MM.1S (cell line): ENCODE results near the gene PDZD8.

Experiments used
- DNase-seq: peaks from one replicate; pipeline ENCODE4 v3.0.0-alpha.2; 2015
- H2AFZ ChIP-seq: fragments of 300-600 bp; sonication (generic); 2 replicates; pipeline ENCODE4 v1.6.0; 2016; ENCODE audit warnings: antibody characterized with exemption, low read length
- H3F3A ChIP-seq: fragments of 300-600 bp; sonication (generic); 2 replicates; pipeline ENCODE4 v1.6.1; 2016; ENCODE audit warnings: mild to moderate bottlenecking, antibody characterized with exemption, low read length, moderate library complexity, mixed read lengths; ENCODE audit not compliant: insufficient read depth
- H3K27ac ChIP-seq: fragments of 300-600 bp; sonication (generic); 2 replicates; pipeline ENCODE4 v1.5.1; 2016; ENCODE audit warnings: mild to moderate bottlenecking, low read length
- H3K27me3 ChIP-seq: fragments of 300-600 bp; sonication (generic); replicated peaks from 2 replicates; pipeline ENCODE4 v1.6.0; 2016; ENCODE audit warnings: low read length; ENCODE audit not compliant: insufficient read depth
- H3K36me3 ChIP-seq: fragments of 300-600 bp; sonication (generic); replicated peaks from 2 replicates; pipeline ENCODE4 v1.6.1; 2016; ENCODE audit warnings: mild to moderate bottlenecking, low read length, mixed read lengths; ENCODE audit not compliant: insufficient read depth
- H3K4me1 ChIP-seq: fragments of 300-600 bp; sonication (generic); 2 replicates; pipeline ENCODE4 v1.6.1; 2016; ENCODE audit warnings: low read length, mixed read lengths
- H3K4me2 ChIP-seq: fragments of 300-600 bp; sonication (generic); 2 replicates; pipeline ENCODE4 v1.6.0; 2016; ENCODE audit warnings: low read depth, low read length
- H3K4me3 ChIP-seq: fragments of 300-600 bp; sonication (generic); 2 replicates; pipeline ENCODE4 v1.5.1; 2016; ENCODE audit warnings: low read length, mixed read lengths
- H3K79me2 ChIP-seq: fragments of 300-600 bp; sonication (generic); 2 replicates; pipeline ENCODE4 v1.6.1; 2016; ENCODE audit warnings: mixed run types, low read length, mixed read lengths
- H3K9ac ChIP-seq: fragments of 300-600 bp; sonication (generic); 2 replicates; pipeline ENCODE4 v1.6.1; 2016; ENCODE audit warnings: low read length, mixed read lengths
- H3K9me2 ChIP-seq: fragments of 300-600 bp; sonication (generic); replicated peaks from 2 replicates; pipeline ENCODE4 v1.6.1; 2016; ENCODE audit warnings: mild to moderate bottlenecking, low read length, mixed read lengths; ENCODE audit not compliant: insufficient read depth
- H3K9me3 ChIP-seq: fragments of 300-600 bp; sonication (generic); replicated peaks from 2 replicates; pipeline ENCODE4 v1.6.1; 2016; ENCODE audit warnings: mild to moderate bottlenecking, low read length, mixed read lengths; ENCODE audit not compliant: insufficient read depth
- H4K20me1 ChIP-seq: fragments of 300-600 bp; sonication (generic); 2 replicates; pipeline ENCODE4 v1.6.1; 2016; ENCODE audit warnings: mild to moderate bottlenecking, low read length, moderate library complexity, mixed read lengths; ENCODE audit not compliant: insufficient read depth
- EZH2 ChIP-seq: fragments of 300-600 bp; sonication (generic); optimal IDR thresholded peaks from 2 replicates; pipeline ENCODE3; 2017; ENCODE audit warnings: low read depth, mild to moderate bottlenecking, antibody characterized with exemption, low read length, mixed read lengths
- EZH2phosphoT487 ChIP-seq: fragments of 300-600 bp; sonication (generic); IDR thresholded peaks from 2 replicates; pipeline ENCODE4 v1.6.1; 2018; ENCODE audit warnings: antibody characterized with exemption, low read length
- TF ChIP-seq, protein P1 (sequence below): fragments of 300-600 bp; sonication (generic); IDR thresholded peaks from 2 replicates; pipeline ENCODE4 v1.5.1; 2016; ENCODE audit warnings: antibody characterized with exemption, low read length, mixed read lengths

PDZD8 gene

DNA sequence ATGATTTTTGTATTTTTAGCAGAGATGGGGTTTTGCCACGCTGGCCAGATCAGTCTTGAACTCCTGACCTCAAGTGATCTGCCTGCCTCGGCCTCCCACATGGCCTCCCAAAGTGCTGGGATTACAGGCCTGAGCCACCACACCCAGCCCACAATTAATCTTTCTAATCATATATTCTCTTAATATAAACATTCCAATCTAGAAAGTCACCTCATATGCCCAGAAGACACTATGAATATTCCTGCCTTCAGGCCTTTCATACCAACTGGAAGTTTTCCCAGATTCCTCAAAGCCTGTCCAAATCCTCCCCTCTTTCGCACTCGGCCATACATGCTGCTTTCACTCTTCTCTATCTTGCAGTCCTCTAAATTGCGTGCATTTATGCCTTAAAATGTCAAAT lies 32.6 kb downstream of the PDZD8 start:
- H3K4me2 ChIP-seq = peak overlapping the region; percentile 7; the same call in 1 of the 2 replicates

DNA sequence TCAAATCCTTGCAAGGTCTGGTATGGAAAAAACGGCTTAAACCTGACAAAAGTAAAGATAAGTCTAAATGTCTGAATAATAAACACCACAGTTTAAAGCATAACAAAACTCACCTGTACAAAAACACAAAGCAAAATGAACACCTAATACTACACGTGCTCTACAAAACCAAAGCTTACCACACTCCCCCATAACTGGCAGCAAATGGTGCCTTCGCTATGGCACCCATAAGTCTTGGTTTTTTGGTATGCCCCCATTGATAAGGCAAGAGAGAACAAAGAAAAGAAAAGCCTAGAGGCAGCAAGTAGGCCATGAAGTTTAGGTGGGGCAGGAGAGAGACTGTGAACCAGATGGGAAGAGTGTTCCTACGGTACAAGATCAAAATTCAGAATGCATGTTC lies 34.2 kb downstream of the PDZD8 start:
- Histone ChIP-seq H3K9ac (no peak overlapping the region), H4K20me1 (no peaks in the 10 kb centered on the region), H3K4me1 (no peaks in the 10 kb centered on the region), H3K9me3 (no peaks in the 10 kb centered on the region), H3K4me2 (no peak overlapping the region), H3F3A (no peaks in the 10 kb centered on the region), H3K4me3 (no peak overlapping the region), H2AFZ (no peak overlapping the region), H3K27ac (no peak overlapping the region), H3K9me2 (no peaks in the 10 kb centered on the region), H3K36me3 (no peaks in the 10 kb centered on the region), H3K79me2 (peaks cover 34% of the 10 kb centered on the region), H3K27me3 (no peaks in the 10 kb centered on the region)
- TF ChIP-seq, protein P1, sequence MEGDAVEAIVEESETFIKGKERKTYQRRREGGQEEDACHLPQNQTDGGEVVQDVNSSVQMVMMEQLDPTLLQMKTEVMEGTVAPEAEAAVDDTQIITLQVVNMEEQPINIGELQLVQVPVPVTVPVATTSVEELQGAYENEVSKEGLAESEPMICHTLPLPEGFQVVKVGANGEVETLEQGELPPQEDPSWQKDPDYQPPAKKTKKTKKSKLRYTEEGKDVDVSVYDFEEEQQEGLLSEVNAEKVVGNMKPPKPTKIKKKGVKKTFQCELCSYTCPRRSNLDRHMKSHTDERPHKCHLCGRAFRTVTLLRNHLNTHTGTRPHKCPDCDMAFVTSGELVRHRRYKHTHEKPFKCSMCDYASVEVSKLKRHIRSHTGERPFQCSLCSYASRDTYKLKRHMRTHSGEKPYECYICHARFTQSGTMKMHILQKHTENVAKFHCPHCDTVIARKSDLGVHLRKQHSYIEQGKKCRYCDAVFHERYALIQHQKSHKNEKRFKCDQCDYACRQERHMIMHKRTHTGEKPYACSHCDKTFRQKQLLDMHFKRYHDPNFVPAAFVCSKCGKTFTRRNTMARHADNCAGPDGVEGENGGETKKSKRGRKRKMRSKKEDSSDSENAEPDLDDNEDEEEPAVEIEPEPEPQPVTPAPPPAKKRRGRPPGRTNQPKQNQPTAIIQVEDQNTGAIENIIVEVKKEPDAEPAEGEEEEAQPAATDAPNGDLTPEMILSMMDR = no peak
- no peak for TF ChIP-seq EZH2
- TF ChIP-seq EZH2phosphoT487 = no peak
- no peak for DNase-seq

More for the DNA sequence above, 32.6 kb downstream of the PDZD8 start:
- Histone ChIP-seq H4K20me1 (no peaks in the 10 kb centered on the region), H3K27me3 (no peaks in the 10 kb centered on the region), H3K4me3 (no peak overlapping the region), H3K4me1 (no peaks in the 10 kb centered on the region), H3K36me3 (no peaks in the 10 kb centered on the region), H3K27ac (no peak overlapping the region; the same call in 1 of the 2 replicates), H3F3A (no peaks in the 10 kb centered on the region), H3K79me2 (peaks cover 50% of the 10 kb centered on the region), H3K9ac (no peak overlapping the region), H3K9me3 (no peaks in the 10 kb centered on the region), H3K9me2 (no peaks in the 10 kb centered on the region), H2AFZ (no peak overlapping the region)
- no peak for DNase-seq
- TF ChIP-seq, protein P1 = no peak

DNA sequence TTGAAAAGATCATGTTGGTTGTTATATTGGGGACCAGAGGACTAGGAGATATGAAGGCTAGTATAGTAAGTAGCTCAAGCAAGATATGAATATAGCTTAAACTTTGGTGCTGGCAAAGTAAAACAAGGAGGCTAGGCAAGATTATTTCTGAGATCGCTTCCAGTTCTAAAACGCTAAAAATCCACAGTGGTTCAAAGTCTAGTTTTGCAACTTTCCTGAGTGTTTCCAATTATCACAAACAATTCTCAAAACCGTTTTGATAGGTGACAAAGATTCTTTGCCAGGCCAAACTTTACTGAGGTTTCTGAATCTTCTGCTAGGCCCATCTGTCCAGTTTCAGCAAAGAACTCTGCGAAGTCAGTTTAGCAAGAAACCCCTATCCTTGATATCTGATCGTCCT lies 35.3 kb downstream of the PDZD8 start:
- no peaks in the 10 kb centered on the region for H3K27me3 ChIP-seq
- peaks cover 33% of the 10 kb centered on the region for H3K79me2 ChIP-seq
- no peaks in the 10 kb centered on the region for H4K20me1 ChIP-seq

More for the DNA sequence above, 35.3 kb downstream of the PDZD8 start:
- Histone ChIP-seq H3K4me2 (no peak overlapping the region), H3K36me3 (no peaks in the 10 kb centered on the region), H3F3A (no peaks in the 10 kb centered on the region), H3K27ac (no peak overlapping the region), H3K4me3 (no peak overlapping the region), H3K9me3 (no peaks in the 10 kb centered on the region), H3K4me1 (no peaks in the 10 kb centered on the region), H3K9me2 (no peaks in the 10 kb centered on the region), H2AFZ (no peak overlapping the region), H3K9ac (no peak overlapping the region)
- no peak for DNase-seq
- TF ChIP-seq, protein P1 = no peak
- TF ChIP-seq EZH2 (no peak), EZH2phosphoT487 (no peak)
